Measurements from ENCODE around the gene SEPHS2.
"Not testable (repeated sequence)": the region's sequence is repeated elsewhere in the genome, so short reads cannot be mapped to it uniquely, and the experiment has no call there.

The SEPHS2 gene

DNA sequence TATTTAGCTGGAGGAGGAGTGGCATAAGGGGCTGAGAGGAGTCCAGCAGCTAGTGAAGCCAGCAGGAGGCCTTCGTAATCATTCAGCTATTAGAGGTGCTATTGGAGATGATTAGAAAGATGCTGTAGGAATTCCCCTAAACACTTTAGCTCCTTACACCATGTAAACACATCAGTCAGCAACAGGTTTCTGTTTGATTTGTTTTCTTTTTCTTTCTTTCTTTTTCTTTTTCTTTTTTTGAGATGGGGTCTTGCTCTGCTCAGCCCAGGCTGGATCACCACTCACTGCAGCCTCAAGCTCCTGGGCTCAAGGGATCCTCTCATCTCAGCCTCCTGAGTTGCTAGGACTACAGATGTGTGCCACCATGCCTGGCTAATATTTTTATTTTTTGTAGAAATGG is 10.6 kb upstream of the SEPHS2 start:
- TF ChIP-seq, protein P1, sequence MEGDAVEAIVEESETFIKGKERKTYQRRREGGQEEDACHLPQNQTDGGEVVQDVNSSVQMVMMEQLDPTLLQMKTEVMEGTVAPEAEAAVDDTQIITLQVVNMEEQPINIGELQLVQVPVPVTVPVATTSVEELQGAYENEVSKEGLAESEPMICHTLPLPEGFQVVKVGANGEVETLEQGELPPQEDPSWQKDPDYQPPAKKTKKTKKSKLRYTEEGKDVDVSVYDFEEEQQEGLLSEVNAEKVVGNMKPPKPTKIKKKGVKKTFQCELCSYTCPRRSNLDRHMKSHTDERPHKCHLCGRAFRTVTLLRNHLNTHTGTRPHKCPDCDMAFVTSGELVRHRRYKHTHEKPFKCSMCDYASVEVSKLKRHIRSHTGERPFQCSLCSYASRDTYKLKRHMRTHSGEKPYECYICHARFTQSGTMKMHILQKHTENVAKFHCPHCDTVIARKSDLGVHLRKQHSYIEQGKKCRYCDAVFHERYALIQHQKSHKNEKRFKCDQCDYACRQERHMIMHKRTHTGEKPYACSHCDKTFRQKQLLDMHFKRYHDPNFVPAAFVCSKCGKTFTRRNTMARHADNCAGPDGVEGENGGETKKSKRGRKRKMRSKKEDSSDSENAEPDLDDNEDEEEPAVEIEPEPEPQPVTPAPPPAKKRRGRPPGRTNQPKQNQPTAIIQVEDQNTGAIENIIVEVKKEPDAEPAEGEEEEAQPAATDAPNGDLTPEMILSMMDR (conservative IDR thresholded peaks at IDR 0.05; ENCODE audit: low read length) = no peak
- no peak for TF ChIP-seq EZH2phosphoT487 (IDR thresholded peaks at IDR 0.05; ENCODE audit: borderline replicate concordance)
- Histone ChIP-seq H2AFZ (ENCODE audit: low read length) (no peak overlapping the region), H3K9me2 (replicated peaks; ENCODE audit: low read depth, low read length) (no peaks in the 10 kb centered on the region), H3K79me2 (ENCODE audit: insufficient read depth, low read length) (no peaks in the 10 kb centered on the region), H3K4me3 (ENCODE audit: low read length, poor library complexity, severe bottlenecking) (no peak overlapping the region), H3K4me2 (ENCODE audit: low read depth, low read length, poor library complexity, severe bottlenecking) (no peak overlapping the region), H3F3A (ENCODE audit: low read depth) (0 out of 2 replicates have a peak, but pooled peaks cover 2% of the 10 kb centered on the region), H3K4me1 (ENCODE audit: insufficient read depth, low read length, poor library complexity, severe bottlenecking) (peaks cover 44% of the 10 kb centered on the region), H3K9me3 (ENCODE audit: insufficient read depth, low read depth, low read length) (no peaks in the 10 kb centered on the region), H3K9ac (ENCODE audit: low read depth, low read length, poor library complexity, severe bottlenecking) (no peak overlapping the region), H4K20me1 (ENCODE audit: insufficient read depth, low read length, poor library complexity, severe bottlenecking) (no peaks in the 10 kb centered on the region), H3K27me3 (ENCODE audit: insufficient read depth, low read length, poor library complexity, severe bottlenecking) (no peaks in the 10 kb centered on the region), H3K36me3 (ENCODE audit: insufficient read depth, low read length) (no peaks in the 10 kb centered on the region)

DNA sequence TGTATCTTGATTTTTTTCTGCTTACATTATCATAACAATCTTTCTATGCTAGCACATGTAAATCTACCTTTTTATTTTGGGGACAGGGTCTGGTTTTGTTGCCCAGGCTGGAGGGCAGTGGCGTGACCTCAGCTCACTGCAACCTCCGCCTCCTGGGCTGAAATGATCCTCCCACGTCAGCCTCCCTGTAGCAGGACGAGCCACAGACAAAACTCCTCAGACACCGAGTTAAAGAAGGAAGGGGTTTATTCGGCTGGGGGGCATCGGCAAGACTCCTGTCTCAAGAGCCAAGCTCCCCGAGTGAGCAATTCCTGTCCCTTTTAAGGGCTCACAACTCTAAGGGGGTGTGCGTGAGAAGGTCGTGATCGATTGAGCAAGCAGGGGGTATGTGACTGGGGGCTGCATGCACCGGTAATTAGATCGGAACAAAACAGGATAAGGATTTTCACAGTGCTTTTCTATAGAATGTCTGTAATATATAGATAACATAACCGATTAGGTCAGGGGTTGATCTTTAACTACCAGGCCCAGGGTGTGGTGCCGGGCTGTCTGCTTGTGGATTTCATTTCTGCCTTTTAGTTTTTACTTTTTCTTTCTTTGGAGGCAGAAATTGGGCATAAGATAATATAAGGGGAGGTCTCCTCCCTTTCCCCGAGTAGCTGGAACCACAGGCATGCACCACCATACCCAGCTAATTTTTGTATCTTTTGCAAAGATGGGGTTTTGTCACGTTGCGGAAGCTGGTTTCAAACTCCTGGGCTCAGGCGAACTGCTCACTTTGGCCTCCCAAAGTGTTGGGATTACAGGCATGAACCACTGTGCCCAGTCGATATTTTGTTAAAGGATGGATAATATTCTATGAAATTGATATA is 7.3 kb upstream of the SEPHS2 start:
- H3K9ac ChIP-seq (ENCODE audit: low read depth, low read length, poor library complexity, severe bottlenecking); H3K79me2 ChIP-seq (ENCODE audit: insufficient read depth, low read length): not testable (repeated sequence)

DNA sequence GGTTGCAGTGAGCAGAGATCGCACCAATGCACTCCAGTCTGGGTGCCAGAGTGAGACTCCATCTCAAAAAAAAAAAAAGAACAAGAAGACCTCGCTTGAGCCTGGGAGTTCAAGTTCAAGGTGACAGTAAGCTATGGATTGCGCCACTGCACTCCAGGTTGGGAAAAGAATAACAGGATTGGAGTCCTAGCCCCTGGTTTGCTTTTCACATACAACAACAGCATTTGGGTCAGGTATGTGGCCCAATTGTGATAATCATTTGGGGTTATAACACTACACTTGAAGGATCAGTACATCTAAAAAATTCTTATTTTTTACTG is 3.4 kb upstream of the SEPHS2 start:
- Histone ChIP-seq H3K9me2 (replicated peaks; ENCODE audit: low read depth, low read length) (no peaks in the 10 kb centered on the region), H3K9me3 (ENCODE audit: insufficient read depth, low read depth, low read length) (no peaks in the 10 kb centered on the region), H3F3A (ENCODE audit: low read depth) (no peaks in the 10 kb centered on the region), H3K36me3 (ENCODE audit: insufficient read depth, low read length) (no peaks in the 10 kb centered on the region), H3K9ac (ENCODE audit: low read depth, low read length, poor library complexity, severe bottlenecking) (no peak overlapping the region), H4K20me1 (ENCODE audit: insufficient read depth, low read length, poor library complexity, severe bottlenecking) (peaks cover 11% of the 10 kb centered on the region), H2AFZ (ENCODE audit: low read length) (no peak overlapping the region), H3K4me1 (ENCODE audit: insufficient read depth, low read length, poor library complexity, severe bottlenecking) (peaks cover 22% of the 10 kb centered on the region), H3K79me2 (ENCODE audit: insufficient read depth, low read length) (peaks cover 15% of the 10 kb centered on the region), H3K27me3 (ENCODE audit: insufficient read depth, low read length, poor library complexity, severe bottlenecking) (no peaks in the 10 kb centered on the region), H3K4me2 (ENCODE audit: low read depth, low read length, poor library complexity, severe bottlenecking) (no peak overlapping the region), H3K4me3 (ENCODE audit: low read length, poor library complexity, severe bottlenecking) (no peak overlapping the region)
- TF ChIP-seq, protein P1 (conservative IDR thresholded peaks at IDR 0.05; ENCODE audit: low read length) = no peak
- no peak for TF ChIP-seq EZH2phosphoT487 (IDR thresholded peaks at IDR 0.05; ENCODE audit: borderline replicate concordance)

More for the DNA sequence above, 7.3 kb upstream of the SEPHS2 start:
- not testable (repeated sequence) for H3K9me3 ChIP-seq (ENCODE audit: insufficient read depth, low read depth, low read length); H3K4me2 ChIP-seq (ENCODE audit: low read depth, low read length, poor library complexity, severe bottlenecking); H3F3A ChIP-seq (ENCODE audit: low read depth); H3K9me2 ChIP-seq (replicated peaks; ENCODE audit: low read depth, low read length); H2AFZ ChIP-seq (ENCODE audit: low read length); H3K4me3 ChIP-seq (ENCODE audit: low read length, poor library complexity, severe bottlenecking); H4K20me1 ChIP-seq (ENCODE audit: insufficient read depth, low read length, poor library complexity, severe bottlenecking); H3K27me3 ChIP-seq (ENCODE audit: insufficient read depth, low read length, poor library complexity, severe bottlenecking); H3K36me3 ChIP-seq (ENCODE audit: insufficient read depth, low read length)
- H3K4me1 ChIP-seq (ENCODE audit: insufficient read depth, low read length, poor library complexity, severe bottlenecking) = peaks cover 21% of the 10 kb centered on the region

Measured in Loucy (cell line).